Neural cell (in vitro differentiated cells): ENCODE data around the gene RBBP6. TPM values are rescaled to one million over a fixed set of nuclear protein-coding genes. Genes with fewer than 3 reads are reported as not detected.

Source experiments
- H2AFZ ChIP-seq: fragments of 200-600, 300-800 bp; sonication (generic), shearing (Covaris generic); 2 replicates; pipeline ENCODE4 v1.6.0; 2014; ENCODE audit warnings: low read depth, mild to moderate bottlenecking, antibody characterized with exemption, low read length, moderate library complexity
- H3F3A ChIP-seq: fragments of 200-600 bp; shearing (Covaris generic); 2 replicates; pipeline ENCODE4 v1.6.1; 2016; ENCODE audit warnings: mild to moderate bottlenecking, moderate library complexity, mixed read lengths, antibody characterized with exemption, low read length; ENCODE audit not compliant: insufficient read depth, poor library complexity, severe bottlenecking
- H3K27ac ChIP-seq: fragments of 200-600, 300-800 bp; sonication (generic), shearing (Covaris generic); 2 replicates; pipeline ENCODE4 v1.5.1; 2014; ENCODE audit warnings: mild to moderate bottlenecking, low read length, moderate library complexity
- H3K27me3 ChIP-seq: fragments of 300-800, 200-600 bp; sonication (generic), shearing (Covaris generic); 2 replicates; pipeline ENCODE4 v1.6.0; 2014; ENCODE audit warnings: mild to moderate bottlenecking, low read depth, low read length, moderate library complexity; ENCODE audit not compliant: insufficient read depth
- H3K36me3 ChIP-seq: fragments of 300-800, 200-600 bp; sonication (generic), shearing (Covaris generic); 2 replicates; pipeline ENCODE4 v1.5.1; 2014; ENCODE audit warnings: mild to moderate bottlenecking, antibody characterized with exemption, low read length, moderate library complexity; ENCODE audit not compliant: insufficient read depth
- H3K4me2 ChIP-seq: fragments of 300-800, 200-600 bp; sonication (generic), shearing (Covaris generic); 2 replicates; pipeline ENCODE4 v1.6.0; 2014; ENCODE audit warnings: mild to moderate bottlenecking, low read length
- H3K4me3 ChIP-seq: fragments of 300-800, 200-600 bp; sonication (generic), shearing (Covaris generic); 2 replicates; pipeline ENCODE4 v1.5.1; 2014; ENCODE audit warnings: mild to moderate bottlenecking, low read length, moderate library complexity
- H3K79me2 ChIP-seq: fragments of 200-600 bp; shearing (Covaris generic); replicated peaks from 2 replicates; pipeline ENCODE4 v1.6.0; 2014; ENCODE audit warnings: mild to moderate bottlenecking, low read length, moderate library complexity; ENCODE audit not compliant: insufficient read depth
- H3K9ac ChIP-seq: fragments of 300-800, 200-600 bp; sonication (generic), shearing (Covaris generic); 2 replicates; pipeline ENCODE4 v1.6.1; 2016; ENCODE audit warnings: mild to moderate bottlenecking, low read length, mixed read lengths
- H3K9me2 ChIP-seq: fragments of 200-600 bp; shearing (Covaris generic); 2 replicates; pipeline ENCODE4 v1.6.1; 2016; ENCODE audit warnings: mild to moderate bottlenecking, low read length, mixed read lengths; ENCODE audit not compliant: insufficient read depth
- H3K9me3 ChIP-seq: fragments of 200-600, 300-800 bp; sonication (generic), shearing (Covaris generic); 2 replicates; pipeline ENCODE4 v1.6.1; 2016; ENCODE audit warnings: mild to moderate bottlenecking, mixed run types, low read length, moderate library complexity, mixed read lengths
- H4K20me1 ChIP-seq: fragments of 200-600 bp; shearing (Covaris generic); 2 replicates; pipeline ENCODE4 v1.6.1; 2016; ENCODE audit warnings: mild to moderate bottlenecking, mixed run types; ENCODE audit not compliant: insufficient read depth
- EP300 ChIP-seq: fragments of 450-650 bp; conservative IDR thresholded peaks from 2 replicates; pipeline ENCODE4 v1.6.1; 2014; ENCODE audit warnings: antibody characterized with exemption, mild to moderate bottlenecking, moderate library complexity; ENCODE audit not compliant: poor library complexity, severe bottlenecking
- EZH2 ChIP-seq: fragments of 200-600, 300-800 bp; shearing (Covaris generic), sonication (generic); IDR thresholded peaks from 2 replicates; pipeline ENCODE4 v1.6.1; 2014; ENCODE audit warnings: antibody characterized with exemption, low read length, borderline replicate concordance, mild to moderate bottlenecking; ENCODE audit not compliant: insufficient read depth, poor library complexity, severe bottlenecking
- MXI1 ChIP-seq: fragments of 450-650 bp; conservative IDR thresholded peaks from 2 replicates; pipeline ENCODE4 v1.6.1; 2014; ENCODE audit warnings: antibody characterized with exemption, mild to moderate bottlenecking; ENCODE audit not compliant: poor library complexity, severe bottlenecking
- POLR2AphosphoS5 ChIP-seq: IDR thresholded peaks from 2 replicates; pipeline ENCODE4 v1.6.1; 2012
- RAD21 ChIP-seq: fragments of 450-650 bp; conservative IDR thresholded peaks from 2 replicates; pipeline ENCODE4 v1.6.1; 2014; ENCODE audit warnings: antibody characterized with exemption, mild to moderate bottlenecking, moderate library complexity
- SMC3 ChIP-seq: fragments of 450-650 bp; conservative IDR thresholded peaks from 2 replicates; pipeline ENCODE4 v1.6.1; 2014; ENCODE audit warnings: antibody characterized with exemption, mild to moderate bottlenecking, moderate library complexity; ENCODE audit not compliant: poor library complexity
- TAF1 ChIP-seq: IDR thresholded peaks from 2 replicates; pipeline ENCODE4 v1.6.1; 2012; ENCODE audit warnings: low read depth
- polyA plus RNA-seq: library from polyadenylated mRNA; depleted of rRNA; stranded (reverse); fragments of >200 nt; gene quantifications from 2 replicates; pipeline ENCODE4 v1.2.3, GENCODE V29; 2014
- TF ChIP-seq, protein P1 (sequence below): fragments of 450-650 bp; IDR thresholded peaks from 2 replicates; pipeline ENCODE4 v1.5.1; 2014; ENCODE audit warnings: antibody characterized with exemption, mild to moderate bottlenecking, moderate library complexity; ENCODE audit not compliant: poor library complexity, severe bottlenecking
- TF ChIP-seq, protein P2 (sequence below): IDR thresholded peaks from 2 replicates; pipeline ENCODE4 v1.6.1; 2012; ENCODE audit warnings: borderline replicate concordance

The RBBP6 gene
- polyA plus RNA-seq, 1 donor from 2014 or later: 75.5 TPM

DNA sequence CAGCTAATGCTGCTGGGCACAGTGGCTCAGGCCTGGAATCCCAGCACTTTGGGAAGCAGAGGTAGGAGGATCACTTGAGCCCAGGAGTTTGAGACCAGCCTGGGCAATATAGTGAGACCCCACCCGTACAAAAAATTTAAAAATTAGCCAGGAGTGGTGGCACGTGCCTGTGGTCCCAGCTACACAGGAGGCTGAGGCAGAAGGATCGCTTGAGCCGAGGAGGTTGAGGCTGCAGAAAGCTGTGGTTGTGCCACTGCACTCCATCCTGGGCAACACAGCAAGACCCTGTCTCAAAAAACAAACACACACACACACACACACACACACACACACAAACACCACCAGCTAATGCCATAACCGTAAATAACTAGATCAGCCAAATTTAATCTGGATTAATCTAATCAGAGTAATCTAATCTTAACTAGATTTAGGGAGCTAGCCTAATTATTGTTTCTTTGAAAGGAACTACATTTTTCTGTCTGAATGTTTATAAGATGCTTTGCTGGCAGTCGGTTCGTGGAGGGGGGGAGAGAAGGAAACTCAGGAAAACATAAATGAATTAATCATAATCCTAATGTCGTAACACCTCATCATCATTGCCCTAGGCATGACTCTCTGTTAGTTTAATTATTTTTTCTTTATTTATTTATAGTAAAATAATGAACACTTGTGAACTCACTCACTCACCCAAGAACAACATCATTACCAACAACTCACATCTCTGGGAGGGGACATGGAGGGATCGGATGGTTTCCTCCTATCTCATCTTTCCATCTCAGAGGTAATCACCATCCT is 12.5 kb upstream of the RBBP6 start:
- Histone ChIP-seq H3K27ac (no peak overlapping the region), H3K9me3 (no peaks in the 10 kb centered on the region), H3K9ac (no peak overlapping the region), H4K20me1 (no peaks in the 10 kb centered on the region), H3F3A (no peaks in the 10 kb centered on the region), H3K79me2 (no peaks in the 10 kb centered on the region), H3K4me2 (no peak overlapping the region), H3K27me3 (no peaks in the 10 kb centered on the region), H2AFZ (no peak overlapping the region), H3K36me3 (no peaks in the 10 kb centered on the region), H3K4me3 (no peak overlapping the region), H3K9me2 (no peaks in the 10 kb centered on the region)
- TF ChIP-seq EZH2 (no peak), MXI1 (no peak), RAD21 (no peak), EP300 (no peak), TAF1 (no peak), SMC3 (no peak), POLR2AphosphoS5 (no peak)
- TF ChIP-seq, protein P1, sequence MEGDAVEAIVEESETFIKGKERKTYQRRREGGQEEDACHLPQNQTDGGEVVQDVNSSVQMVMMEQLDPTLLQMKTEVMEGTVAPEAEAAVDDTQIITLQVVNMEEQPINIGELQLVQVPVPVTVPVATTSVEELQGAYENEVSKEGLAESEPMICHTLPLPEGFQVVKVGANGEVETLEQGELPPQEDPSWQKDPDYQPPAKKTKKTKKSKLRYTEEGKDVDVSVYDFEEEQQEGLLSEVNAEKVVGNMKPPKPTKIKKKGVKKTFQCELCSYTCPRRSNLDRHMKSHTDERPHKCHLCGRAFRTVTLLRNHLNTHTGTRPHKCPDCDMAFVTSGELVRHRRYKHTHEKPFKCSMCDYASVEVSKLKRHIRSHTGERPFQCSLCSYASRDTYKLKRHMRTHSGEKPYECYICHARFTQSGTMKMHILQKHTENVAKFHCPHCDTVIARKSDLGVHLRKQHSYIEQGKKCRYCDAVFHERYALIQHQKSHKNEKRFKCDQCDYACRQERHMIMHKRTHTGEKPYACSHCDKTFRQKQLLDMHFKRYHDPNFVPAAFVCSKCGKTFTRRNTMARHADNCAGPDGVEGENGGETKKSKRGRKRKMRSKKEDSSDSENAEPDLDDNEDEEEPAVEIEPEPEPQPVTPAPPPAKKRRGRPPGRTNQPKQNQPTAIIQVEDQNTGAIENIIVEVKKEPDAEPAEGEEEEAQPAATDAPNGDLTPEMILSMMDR: no peak
- TF ChIP-seq, protein P2, sequence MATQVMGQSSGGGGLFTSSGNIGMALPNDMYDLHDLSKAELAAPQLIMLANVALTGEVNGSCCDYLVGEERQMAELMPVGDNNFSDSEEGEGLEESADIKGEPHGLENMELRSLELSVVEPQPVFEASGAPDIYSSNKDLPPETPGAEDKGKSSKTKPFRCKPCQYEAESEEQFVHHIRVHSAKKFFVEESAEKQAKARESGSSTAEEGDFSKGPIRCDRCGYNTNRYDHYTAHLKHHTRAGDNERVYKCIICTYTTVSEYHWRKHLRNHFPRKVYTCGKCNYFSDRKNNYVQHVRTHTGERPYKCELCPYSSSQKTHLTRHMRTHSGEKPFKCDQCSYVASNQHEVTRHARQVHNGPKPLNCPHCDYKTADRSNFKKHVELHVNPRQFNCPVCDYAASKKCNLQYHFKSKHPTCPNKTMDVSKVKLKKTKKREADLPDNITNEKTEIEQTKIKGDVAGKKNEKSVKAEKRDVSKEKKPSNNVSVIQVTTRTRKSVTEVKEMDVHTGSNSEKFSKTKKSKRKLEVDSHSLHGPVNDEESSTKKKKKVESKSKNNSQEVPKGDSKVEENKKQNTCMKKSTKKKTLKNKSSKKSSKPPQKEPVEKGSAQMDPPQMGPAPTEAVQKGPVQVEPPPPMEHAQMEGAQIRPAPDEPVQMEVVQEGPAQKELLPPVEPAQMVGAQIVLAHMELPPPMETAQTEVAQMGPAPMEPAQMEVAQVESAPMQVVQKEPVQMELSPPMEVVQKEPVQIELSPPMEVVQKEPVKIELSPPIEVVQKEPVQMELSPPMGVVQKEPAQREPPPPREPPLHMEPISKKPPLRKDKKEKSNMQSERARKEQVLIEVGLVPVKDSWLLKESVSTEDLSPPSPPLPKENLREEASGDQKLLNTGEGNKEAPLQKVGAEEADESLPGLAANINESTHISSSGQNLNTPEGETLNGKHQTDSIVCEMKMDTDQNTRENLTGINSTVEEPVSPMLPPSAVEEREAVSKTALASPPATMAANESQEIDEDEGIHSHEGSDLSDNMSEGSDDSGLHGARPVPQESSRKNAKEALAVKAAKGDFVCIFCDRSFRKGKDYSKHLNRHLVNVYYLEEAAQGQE: no peak

DNA sequence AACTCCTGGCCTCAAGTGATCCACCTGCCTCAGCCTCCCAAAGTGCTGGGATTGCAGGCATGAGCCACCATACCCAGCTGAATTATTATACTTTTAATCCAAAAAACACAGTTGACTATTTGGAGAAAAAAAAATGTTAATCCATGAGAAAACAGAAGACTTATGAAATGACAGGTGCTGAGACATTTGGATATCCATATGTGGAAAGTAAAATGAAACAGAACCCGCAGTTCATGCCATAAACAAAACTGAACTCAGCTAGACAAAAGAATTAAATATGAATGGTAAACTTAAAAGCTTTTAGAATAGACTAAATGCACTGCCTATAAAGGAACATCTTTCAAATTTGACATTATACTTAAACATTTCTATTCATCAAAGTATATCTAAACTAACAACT is 8.2 kb upstream of the RBBP6 start:
- H3K9me3 ChIP-seq: no peaks in the 10 kb centered on the region
- no peak overlapping the region for H3K4me2 ChIP-seq
- H2AFZ ChIP-seq: no peak overlapping the region
- H3K9ac ChIP-seq: no peak overlapping the region
- TF ChIP-seq, protein P1: no peak
- TF ChIP-seq TAF1 (no peak), EZH2 (no peak), EP300 (no peak), POLR2AphosphoS5 (no peak), MXI1 (no peak), RAD21 (no peak), SMC3 (no peak)
- TF ChIP-seq, protein P2: no peak
- H3K27me3 ChIP-seq: no peaks in the 10 kb centered on the region
- H3K27ac ChIP-seq: no peak overlapping the region
- no peaks in the 10 kb centered on the region for H3F3A ChIP-seq
- H3K36me3 ChIP-seq: no peaks in the 10 kb centered on the region
- H3K79me2 ChIP-seq: no peaks in the 10 kb centered on the region
- H3K9me2 ChIP-seq: no peaks in the 10 kb centered on the region
- H3K4me3 ChIP-seq: no peak overlapping the region
- no peaks in the 10 kb centered on the region for H4K20me1 ChIP-seq
